ENCODE data around the gene PLA2R1.

Gene PLA2R1

GRCh38 chr2:160042054-160042453 is 20.4 kb downstream of the PLA2R1 start (continued):
- no peak for TF ChIP-seq ZNF561 (tag by site-specific recombination; IDR thresholded peaks at IDR 0.05; ENCODE audit: borderline replicate concordance)
- TF ChIP-seq ZNF600 (tag by site-specific recombination; IDR thresholded peaks at IDR 0.05): no peak

GRCh38 chr2:160041091-160041490 is 21.3 kb downstream of the PLA2R1 start:
- H3K4me3 ChIP-seq (ENCODE audit: low read depth, low read length): no peak overlapping the region
- H3K27ac ChIP-seq (ENCODE audit: extremely low read depth, low read depth, low read length): no peak overlapping the region
- no peaks in the 10 kb centered on the region for H3K36me3 ChIP-seq (ENCODE audit: control insufficient read depth in 2 of 2, insufficient read depth in 1 of 2, low read length in 2 of 2)
- H3K4me1 ChIP-seq (ENCODE audit: control insufficient read depth, insufficient read depth, low read length): peaks cover 10% of the 10 kb centered on the region
- ChIA-PET CTCF (interaction anchor here (1.0 to 1.5 kb wide), 4 partner anchors 13 to 147 kb away, joined by 3 to 7 read pairs (median 4); no protein-coding TSS in a partner anchor), POLR2A (no interaction called here)
- no peak for TF ChIP-seq ZNF530 (tag by site-specific recombination; IDR thresholded peaks at IDR 0.05; ENCODE audit: low read depth)
- no peak for TF ChIP-seq HOXC10 (CRISPR knock-in tag; IDR thresholded peaks at IDR 0.05)
- H3K9me3 ChIP-seq (ENCODE audit: control insufficient read depth, insufficient read depth, low read depth, low read length): no peaks in the 10 kb centered on the region

DNA sequence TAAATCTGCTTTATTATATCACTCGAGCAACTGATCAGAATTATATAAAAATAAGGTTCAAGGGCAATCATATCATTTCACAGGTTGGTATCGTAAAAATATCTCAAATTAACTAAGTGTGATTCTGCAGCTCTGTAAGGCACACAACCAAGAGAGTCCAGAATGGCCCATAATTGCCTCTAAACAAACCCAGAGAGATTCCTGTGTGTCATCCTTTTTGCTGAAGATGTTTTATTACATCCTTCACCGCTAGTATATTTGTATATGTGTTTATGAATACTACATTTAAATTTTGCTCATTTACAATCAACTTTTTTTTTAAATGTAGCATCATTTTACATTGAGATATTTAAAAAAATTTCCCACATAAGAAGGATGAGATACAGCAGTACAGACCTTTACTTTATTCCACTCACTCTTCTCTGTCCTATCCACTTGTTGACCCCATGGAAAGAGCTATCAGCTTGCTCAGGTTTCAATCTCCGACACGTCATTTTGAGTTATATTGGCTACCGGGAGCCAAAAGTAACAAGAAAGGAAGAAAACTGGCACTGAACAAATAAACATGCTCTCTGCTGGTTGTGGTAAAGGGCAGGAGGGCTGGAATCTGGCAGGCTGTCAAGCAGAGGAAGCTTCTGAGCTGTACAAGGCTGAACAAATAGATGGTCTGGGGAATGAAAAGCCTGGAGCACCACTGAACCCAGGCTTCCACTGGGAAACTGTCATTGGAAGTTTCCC is 23.1 kb downstream of the PLA2R1 start:
- no peak overlapping the region for H3K4me3 ChIP-seq (ENCODE audit: low read depth, low read length)
- H3K9me3 ChIP-seq (ENCODE audit: control insufficient read depth, insufficient read depth, low read depth, low read length): no peaks in the 10 kb centered on the region
- ChIA-PET POLR2A (no interaction called here), CTCF (no interaction called here)
- no peaks in the 10 kb centered on the region for H3K36me3 ChIP-seq (ENCODE audit: control insufficient read depth in 2 of 2, insufficient read depth in 1 of 2, low read length in 2 of 2)
- H3K4me1 ChIP-seq (ENCODE audit: control insufficient read depth, insufficient read depth, low read length): peaks cover 10% of the 10 kb centered on the region
- H3K27ac ChIP-seq (ENCODE audit: extremely low read depth, low read depth, low read length): no peak overlapping the region
- TF ChIP-seq ZNF302 (tag by site-specific recombination; IDR thresholded peaks at IDR 0.05; ENCODE audit: low read depth): no peak
- peak; percentile 97 for TF ChIP-seq SCRT2 (tag by site-specific recombination; IDR thresholded peaks at IDR 0.05)
- TF ChIP-seq ZNF624 (tag by site-specific recombination; IDR thresholded peaks at IDR 0.05): no peak
- TF ChIP-seq ZNF184 (tag by site-specific recombination; IDR thresholded peaks at IDR 0.05): no peak
- TF ChIP-seq, protein P1, sequence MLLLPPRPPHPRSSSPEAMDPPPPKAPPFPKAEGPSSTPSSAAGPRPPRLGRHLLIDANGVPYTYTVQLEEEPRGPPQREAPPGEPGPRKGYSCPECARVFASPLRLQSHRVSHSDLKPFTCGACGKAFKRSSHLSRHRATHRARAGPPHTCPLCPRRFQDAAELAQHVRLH (tag by site-specific recombination; IDR thresholded peaks at IDR 0.05): peak; percentile 88
- TF ChIP-seq ZNF529 (tag by site-specific recombination; IDR thresholded peaks at IDR 0.05; ENCODE audit: insufficient replicate concordance): no peak
- TF ChIP-seq ZNF274 (IDR thresholded peaks at IDR 0.05; ENCODE audit: low read length): no peak
- TF ChIP-seq ZNF274 (tag by site-specific recombination; IDR thresholded peaks at IDR 0.05; ENCODE audit: borderline replicate concordance): no peak
- TF ChIP-seq ZSCAN16 (tag by site-specific recombination; IDR thresholded peaks at IDR 0.05): no peak
- peak; percentile 51; the same call in 1 of the 2 replicates for TF ChIP-seq KLF8 (tag by site-specific recombination; IDR thresholded peaks at IDR 0.05)
- no peak for TF ChIP-seq REST (tag by site-specific recombination; IDR thresholded peaks at IDR 0.05)
- 0 out of 2 replicates have a peak, but pooled peaks have one; percentile 31 for TF ChIP-seq ZNF626 (tag by site-specific recombination; IDR thresholded peaks at IDR 0.05)
- peak; percentile 83 for TF ChIP-seq PRDM4 (tag by site-specific recombination; IDR thresholded peaks at IDR 0.05)
- TF ChIP-seq WT1 (tag by site-specific recombination; IDR thresholded peaks at IDR 0.05): peak; percentile 64
- TF ChIP-seq PRDM6 (tag by site-specific recombination; IDR thresholded peaks at IDR 0.05): peak; percentile 99
- TF ChIP-seq, protein P2, sequence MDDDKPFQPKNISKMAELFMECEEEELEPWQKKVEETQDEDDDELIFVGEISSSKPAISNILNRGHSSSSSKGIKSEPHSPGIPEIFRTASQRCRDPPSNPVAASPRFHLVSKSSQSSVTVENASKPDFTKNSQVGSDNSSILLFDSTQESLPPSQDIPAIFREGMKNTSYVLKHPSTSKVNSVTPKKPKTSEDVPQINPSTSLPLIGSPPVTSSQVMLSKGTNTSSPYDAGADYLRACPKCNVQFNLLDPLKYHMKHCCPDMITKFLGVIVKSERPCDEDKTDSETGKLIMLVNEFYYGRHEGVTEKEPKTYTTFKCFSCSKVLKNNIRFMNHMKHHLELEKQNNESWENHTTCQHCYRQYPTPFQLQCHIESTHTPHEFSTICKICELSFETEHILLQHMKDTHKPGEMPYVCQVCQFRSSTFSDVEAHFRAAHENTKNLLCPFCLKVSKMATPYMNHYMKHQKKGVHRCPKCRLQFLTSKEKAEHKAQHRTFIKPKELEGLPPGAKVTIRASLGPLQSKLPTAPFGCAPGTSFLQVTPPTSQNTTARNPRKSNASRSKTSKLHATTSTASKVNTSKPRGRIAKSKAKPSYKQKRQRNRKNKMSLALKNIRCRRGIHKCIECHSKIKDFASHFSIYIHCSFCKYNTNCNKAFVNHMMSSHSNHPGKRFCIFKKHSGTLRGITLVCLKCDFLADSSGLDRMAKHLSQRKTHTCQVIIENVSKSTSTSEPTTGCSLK (tag by site-specific recombination; IDR thresholded peaks at IDR 0.05): no peak
- peak; percentile 55 for TF ChIP-seq ZNF366 (tag by site-specific recombination; conservative IDR thresholded peaks at IDR 0.05)
- TF ChIP-seq ZNF155 (tag by site-specific recombination; IDR thresholded peaks at IDR 0.05): no peak
- no peak for TF ChIP-seq YY1 (tag by site-specific recombination; IDR thresholded peaks at IDR 0.05)
